OCI-LY3 (cell line): ENCODE data around the gene ADAMTS15.

Experiments
- H2AFZ ChIP-seq: fragments of 200-600, 300-600 bp; shearing (Covaris generic); 2 replicates; pipeline ENCODE4 v1.6.0; 2014; ENCODE audit warnings: antibody characterized with exemption, low read depth, low read length
- H3K27ac ChIP-seq: fragments of 200-600, 300-600 bp; sonication (generic); 2 replicates; pipeline ENCODE4 v1.5.1; 2014; ENCODE audit warnings: mild to moderate bottlenecking, low read length, moderate library complexity, mixed read lengths
- H3K27me3 ChIP-seq: fragments of 200-600, 300-600 bp; sonication (generic); 2 replicates; pipeline ENCODE4 v1.6.1; 2014; ENCODE audit warnings: low read depth, low read length, mixed read lengths
- H3K36me3 ChIP-seq: fragments of 200-600, 300-600 bp; sonication (generic); replicated peaks from 2 replicates; pipeline ENCODE3; 2014; ENCODE audit warnings: low read depth, low read length, mixed read lengths
- H3K4me1 ChIP-seq: fragments of 300-600, 200-600 bp; sonication (generic); 2 replicates; pipeline ENCODE4 v1.6.1; 2014; ENCODE audit warnings: low read length, mixed read lengths
- H3K4me2 ChIP-seq: fragments of 200-600, 300-600 bp; sonication (generic); 2 replicates; pipeline ENCODE4 v1.6.1; 2014; ENCODE audit warnings: low read length, mixed read lengths
- H3K4me3 ChIP-seq: fragments of 300-600, 200-600 bp; sonication (generic); 2 replicates; pipeline ENCODE4 v1.5.1; 2014; ENCODE audit warnings: antibody characterized with exemption, mild to moderate bottlenecking, low read length, moderate library complexity
- H3K79me2 ChIP-seq: fragments of 300-600, 200-600 bp; shearing (Covaris generic); 2 replicates; pipeline ENCODE4 v1.6.1; 2014; ENCODE audit warnings: mild to moderate bottlenecking, low read length, mixed read lengths
- H3K9ac ChIP-seq: fragments of 300-600, 200-600 bp; shearing (Covaris generic); 2 replicates; pipeline ENCODE4 v1.6.0; 2014; ENCODE audit warnings: mild to moderate bottlenecking, low read length, moderate library complexity
- H3K9me3 ChIP-seq: fragments of 200-600, 300-600 bp; shearing (Covaris generic); 2 replicates; pipeline ENCODE4 v1.6.1; 2014; ENCODE audit warnings: low read length, mixed read lengths; ENCODE audit not compliant: insufficient read depth
- H4K20me1 ChIP-seq: fragments of 200-600, 300-600 bp; sonication (generic); 2 replicates; pipeline ENCODE4 v1.6.1; 2016; ENCODE audit warnings: low read length, mixed read lengths; ENCODE audit not compliant: insufficient read depth
- EZH2phosphoT487 ChIP-seq: fragments of 200-600 bp; shearing (Covaris generic); IDR thresholded peaks from 2 replicates; pipeline ENCODE4 v1.6.1; 2018; ENCODE audit warnings: antibody characterized with exemption, mixed run types, low read depth
- TF ChIP-seq, protein P1 (sequence below): fragments of 200-600, 300-600 bp; sonication (generic); IDR thresholded peaks from 2 replicates; pipeline ENCODE4 v1.5.1; 2014; ENCODE audit warnings: antibody characterized with exemption, low read length, low read depth

Gene ADAMTS15

GRCh38 chr11:130511765-130512164, 63.3 kb downstream of the ADAMTS15 start:
- Histone ChIP-seq H3K36me3 (no peaks in the 10 kb centered on the region), H2AFZ (no peak overlapping the region), H3K79me2 (no peaks in the 10 kb centered on the region), H4K20me1 (no peaks in the 10 kb centered on the region), H3K4me2 (no peak overlapping the region), H3K4me1 (peaks cover 7% of the 10 kb centered on the region), H3K9me3 (peaks cover 8% of the 10 kb centered on the region; the same call in 1 of the 2 replicates), H3K9ac (no peak overlapping the region), H3K27ac (no peak overlapping the region), H3K27me3 (no peaks in the 10 kb centered on the region), H3K4me3 (no peak overlapping the region)
- TF ChIP-seq EZH2phosphoT487 = no peak
- TF ChIP-seq, protein P1, sequence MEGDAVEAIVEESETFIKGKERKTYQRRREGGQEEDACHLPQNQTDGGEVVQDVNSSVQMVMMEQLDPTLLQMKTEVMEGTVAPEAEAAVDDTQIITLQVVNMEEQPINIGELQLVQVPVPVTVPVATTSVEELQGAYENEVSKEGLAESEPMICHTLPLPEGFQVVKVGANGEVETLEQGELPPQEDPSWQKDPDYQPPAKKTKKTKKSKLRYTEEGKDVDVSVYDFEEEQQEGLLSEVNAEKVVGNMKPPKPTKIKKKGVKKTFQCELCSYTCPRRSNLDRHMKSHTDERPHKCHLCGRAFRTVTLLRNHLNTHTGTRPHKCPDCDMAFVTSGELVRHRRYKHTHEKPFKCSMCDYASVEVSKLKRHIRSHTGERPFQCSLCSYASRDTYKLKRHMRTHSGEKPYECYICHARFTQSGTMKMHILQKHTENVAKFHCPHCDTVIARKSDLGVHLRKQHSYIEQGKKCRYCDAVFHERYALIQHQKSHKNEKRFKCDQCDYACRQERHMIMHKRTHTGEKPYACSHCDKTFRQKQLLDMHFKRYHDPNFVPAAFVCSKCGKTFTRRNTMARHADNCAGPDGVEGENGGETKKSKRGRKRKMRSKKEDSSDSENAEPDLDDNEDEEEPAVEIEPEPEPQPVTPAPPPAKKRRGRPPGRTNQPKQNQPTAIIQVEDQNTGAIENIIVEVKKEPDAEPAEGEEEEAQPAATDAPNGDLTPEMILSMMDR = no peak

GRCh38 chr11:130512662-130513061, 64.2 kb downstream of the ADAMTS15 start:
- no peak for TF ChIP-seq EZH2phosphoT487
- TF ChIP-seq, protein P1 = no peak
- no peak overlapping the region for H2AFZ ChIP-seq
- H3K27me3 ChIP-seq = no peaks in the 10 kb centered on the region
- peaks cover 2% of the 10 kb centered on the region; the same call in 1 of the 2 replicates for H3K9me3 ChIP-seq
- H3K79me2 ChIP-seq = no peaks in the 10 kb centered on the region
- H3K27ac ChIP-seq = no peak overlapping the region
- no peak overlapping the region for H3K4me2 ChIP-seq
- H3K4me1 ChIP-seq = peaks cover 7% of the 10 kb centered on the region
- H4K20me1 ChIP-seq = no peaks in the 10 kb centered on the region
- H3K4me3 ChIP-seq = no peak overlapping the region
- no peak overlapping the region for H3K9ac ChIP-seq
- no peaks in the 10 kb centered on the region for H3K36me3 ChIP-seq

DNA sequence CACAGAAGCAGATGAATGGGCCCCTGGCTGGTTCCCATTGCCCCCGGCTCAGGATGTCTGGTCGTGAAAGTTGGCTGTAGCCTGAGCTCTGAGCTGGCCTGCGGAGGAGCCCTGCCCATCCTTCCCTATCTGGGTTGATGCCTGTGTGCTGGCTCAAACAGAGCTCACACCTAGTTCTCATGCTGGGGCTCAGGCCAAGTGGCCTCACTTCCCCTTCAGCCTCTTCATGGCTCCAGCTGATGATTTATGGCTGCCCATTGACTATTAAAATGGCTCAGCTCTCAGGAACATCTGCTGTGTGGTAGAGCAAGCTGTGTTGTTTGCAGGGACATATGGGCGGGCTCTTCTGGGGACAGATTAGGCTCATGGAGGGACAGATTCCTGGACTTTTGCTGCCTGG, 64.7 kb downstream of the ADAMTS15 start:
- Histone ChIP-seq H4K20me1 (no peaks in the 10 kb centered on the region), H2AFZ (no peak overlapping the region), H3K9ac (no peak overlapping the region), H3K79me2 (no peaks in the 10 kb centered on the region), H3K4me2 (no peak overlapping the region), H3K9me3 (no peaks in the 10 kb centered on the region), H3K27me3 (no peaks in the 10 kb centered on the region), H3K4me1 (peaks cover 2% of the 10 kb centered on the region; the same call in 1 of the 2 replicates), H3K36me3 (no peaks in the 10 kb centered on the region), H3K4me3 (no peak overlapping the region), H3K27ac (no peak overlapping the region)
- no peak for TF ChIP-seq EZH2phosphoT487
- TF ChIP-seq, protein P1 = no peak

GRCh38 chr11:130514316-130514715, 65.9 kb downstream of the ADAMTS15 start:
- H3K27ac ChIP-seq = no peak overlapping the region
- no peaks in the 10 kb centered on the region for H3K79me2 ChIP-seq
- H4K20me1 ChIP-seq = no peaks in the 10 kb centered on the region
- TF ChIP-seq, protein P1 = no peak
- TF ChIP-seq EZH2phosphoT487 = no peak
- H3K36me3 ChIP-seq = no peaks in the 10 kb centered on the region
- H2AFZ ChIP-seq = no peak overlapping the region
- no peak overlapping the region for H3K9ac ChIP-seq
- H3K27me3 ChIP-seq = no peaks in the 10 kb centered on the region
- H3K4me1 ChIP-seq = no peaks in the 10 kb centered on the region
- no peak overlapping the region for H3K4me3 ChIP-seq
- H3K9me3 ChIP-seq = no peaks in the 10 kb centered on the region
- H3K4me2 ChIP-seq = no peak overlapping the region
